Measurements from ENCODE around the gene WFDC8.

The WFDC8 gene

DNA sequence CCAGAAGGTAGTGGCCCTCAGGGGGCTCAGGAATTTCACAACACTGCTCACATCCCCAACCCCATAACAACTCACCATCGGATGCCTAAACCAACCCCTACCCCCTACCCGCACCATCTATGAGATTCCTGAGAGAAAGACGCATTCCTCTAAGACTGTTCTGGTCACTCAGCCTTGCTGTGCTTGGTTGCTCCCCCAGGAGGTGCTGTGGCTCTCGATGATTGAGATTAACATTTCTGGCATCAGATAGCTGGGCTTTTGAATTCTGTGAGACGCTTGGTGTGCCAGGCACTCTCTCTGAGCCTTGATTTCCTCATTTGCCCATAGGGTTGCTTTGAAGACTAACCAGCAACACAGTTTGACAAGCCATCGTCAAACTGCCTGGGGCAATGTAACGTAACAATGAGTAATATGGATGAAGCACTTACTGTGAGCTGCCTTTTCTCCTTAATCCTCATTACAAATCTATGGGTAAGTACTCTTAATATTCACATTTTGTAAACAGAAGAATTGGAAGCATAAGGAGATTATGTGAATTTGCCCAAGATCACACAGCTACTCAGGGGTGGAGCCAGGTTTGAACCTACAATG, 40.8 kb downstream of the WFDC8 start:
- no peak overlapping the region for H2BK15ac ChIP-seq (replicated peaks; ENCODE audit: low read depth)

DNA sequence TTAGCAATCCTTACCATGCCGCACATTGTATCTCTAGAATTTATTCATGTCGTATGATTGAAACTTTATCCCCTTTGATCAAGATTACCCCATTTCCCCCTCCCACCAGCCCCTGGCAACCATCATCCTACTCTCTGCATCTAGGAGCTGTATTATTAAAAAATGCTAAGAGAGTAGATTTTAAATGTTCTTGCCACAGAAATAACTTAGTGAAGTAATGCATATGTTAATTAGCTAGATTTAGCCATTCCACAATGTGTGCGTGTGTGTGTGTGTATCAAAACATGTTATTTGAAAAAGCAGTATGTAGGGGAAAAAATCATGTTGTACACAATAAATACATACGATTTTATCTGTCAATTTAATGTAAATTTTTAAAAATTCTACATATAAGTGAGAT, 51.8 kb downstream of the WFDC8 start:
- H3K4me3 ChIP-seq (ENCODE audit: low read length): no peak overlapping the region
- no peak overlapping the region for H2BK120ac ChIP-seq (ENCODE audit: low read depth, low read length)
- DNase-seq: no peak
- no peaks in the 10 kb centered on the region for H3K36me3 ChIP-seq (ENCODE audit: control insufficient read depth, insufficient read depth, low read length)
- H3K23ac ChIP-seq (ENCODE audit: low read length): no peak overlapping the region
- H3K4me2 ChIP-seq (ENCODE audit: low read length): no peak overlapping the region
- H3K27ac ChIP-seq (ENCODE audit: low read depth, low read length): no peak overlapping the region
- no peak overlapping the region for H3K9ac ChIP-seq (ENCODE audit: low read length)
- H3K18ac ChIP-seq (ENCODE audit: low read length): no peak overlapping the region
- no peaks in the 10 kb centered on the region for H3K79me1 ChIP-seq (ENCODE audit: low read length)
- H4K5ac ChIP-seq (ENCODE audit: low read length): no peak overlapping the region
- no peak overlapping the region for H2AK5ac ChIP-seq (ENCODE audit: low read length)
- H2BK5ac ChIP-seq (ENCODE audit: low read length): no peak overlapping the region
- no peak overlapping the region for H4K8ac ChIP-seq (ENCODE audit: low read depth, low read length)
- WGBS (ENCODE audit: extremely low coverage, insufficient coverage, low lambda C conversion rate): no CpG with 5 or more reads among the region's 4 CpGs
- no peak overlapping the region for H2BK15ac ChIP-seq (replicated peaks; ENCODE audit: low read depth)
- H3K4me1 ChIP-seq (ENCODE audit: control insufficient read depth, low read depth, low read length): no peaks in the 10 kb centered on the region
- H3K79me2 ChIP-seq (ENCODE audit: control insufficient read depth, insufficient read depth, low read length): no peaks in the 10 kb centered on the region
- no peak overlapping the region for H3K56ac ChIP-seq (ENCODE audit: low read length)
- no peaks in the 10 kb centered on the region for H3K27me3 ChIP-seq (ENCODE audit: insufficient read depth, low read length, poor library complexity)
- no peak overlapping the region for H3K4ac ChIP-seq (ENCODE audit: low read depth, low read length)

More for the DNA sequence above, 40.8 kb downstream of the WFDC8 start:
- Histone ChIP-seq H3K18ac (ENCODE audit: low read length) (no peak overlapping the region), H4K8ac (ENCODE audit: low read depth, low read length) (no peak overlapping the region), H3K4me1 (ENCODE audit: control insufficient read depth, low read depth, low read length) (no peaks in the 10 kb centered on the region), H2AK5ac (ENCODE audit: low read length) (no peak overlapping the region), H3K4ac (ENCODE audit: low read depth, low read length) (no peak overlapping the region), H3K79me2 (ENCODE audit: control insufficient read depth, insufficient read depth, low read length) (no peaks in the 10 kb centered on the region), H3K27ac (ENCODE audit: low read depth, low read length) (no peak overlapping the region), H3K79me1 (ENCODE audit: low read length) (no peaks in the 10 kb centered on the region), H2BK5ac (ENCODE audit: low read length) (no peak overlapping the region), H3K9ac (ENCODE audit: low read length) (no peak overlapping the region), H2BK120ac (ENCODE audit: low read depth, low read length) (no peak overlapping the region), H3K4me2 (ENCODE audit: low read length) (no peak overlapping the region), H3K23ac (ENCODE audit: low read length) (no peak overlapping the region), H3K4me3 (ENCODE audit: low read length) (no peak overlapping the region), H3K56ac (ENCODE audit: low read length) (no peak overlapping the region), H4K5ac (ENCODE audit: low read length) (no peak overlapping the region), H3K36me3 (ENCODE audit: control insufficient read depth, insufficient read depth, low read length) (no peaks in the 10 kb centered on the region), H3K27me3 (ENCODE audit: insufficient read depth, low read length, poor library complexity) (no peaks in the 10 kb centered on the region)
- DNase-seq: peak; percentile 79
- WGBS (ENCODE audit: extremely low coverage, insufficient coverage, low lambda C conversion rate): no CpG with 5 or more reads among the region's 7 CpGs

DNA sequence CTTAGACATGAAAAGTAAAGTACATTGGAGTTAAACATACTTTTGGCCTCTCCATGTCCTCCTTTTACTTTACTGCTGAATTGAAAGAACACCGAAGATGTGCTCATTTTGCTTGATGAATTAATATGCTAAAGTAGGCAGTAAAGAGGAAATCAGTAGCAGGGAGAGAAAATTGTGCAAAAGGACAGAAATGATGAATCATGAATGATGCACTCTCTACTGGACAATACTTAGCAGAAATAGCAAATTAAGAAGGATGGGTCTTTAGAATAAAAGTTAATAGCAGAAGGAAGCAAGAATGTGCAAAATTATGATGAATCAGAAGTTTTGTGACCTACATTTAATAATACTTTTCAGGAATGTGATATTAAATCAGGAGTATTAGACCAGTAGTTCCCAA, 55.3 kb downstream of the WFDC8 start:
- no peak for DNase-seq
- H3K4me1 ChIP-seq (ENCODE audit: control insufficient read depth, low read depth, low read length): no peaks in the 10 kb centered on the region
- H3K79me1 ChIP-seq (ENCODE audit: low read length): no peaks in the 10 kb centered on the region
- no peak overlapping the region for H4K5ac ChIP-seq (ENCODE audit: low read length)
- H3K4me3 ChIP-seq (ENCODE audit: low read length): no peak overlapping the region
- no peak overlapping the region for H3K4me2 ChIP-seq (ENCODE audit: low read length)
- no peak overlapping the region for H2BK5ac ChIP-seq (ENCODE audit: low read length)
- H3K4ac ChIP-seq (ENCODE audit: low read depth, low read length): no peak overlapping the region
- no peak overlapping the region for H2BK15ac ChIP-seq (replicated peaks; ENCODE audit: low read depth)
- H4K8ac ChIP-seq (ENCODE audit: low read depth, low read length): no peak overlapping the region
- H3K79me2 ChIP-seq (ENCODE audit: control insufficient read depth, insufficient read depth, low read length): no peaks in the 10 kb centered on the region
- H2AK5ac ChIP-seq (ENCODE audit: low read length): no peak overlapping the region
- no peak overlapping the region for H3K18ac ChIP-seq (ENCODE audit: low read length)
- no CpG with 5 or more reads among the region's 1 CpG for WGBS (ENCODE audit: extremely low coverage, insufficient coverage, low lambda C conversion rate)
- H3K56ac ChIP-seq (ENCODE audit: low read length): no peak overlapping the region
- H3K36me3 ChIP-seq (ENCODE audit: control insufficient read depth, insufficient read depth, low read length): no peaks in the 10 kb centered on the region
- no peak overlapping the region for H3K23ac ChIP-seq (ENCODE audit: low read length)
- no peak overlapping the region for H2BK120ac ChIP-seq (ENCODE audit: low read depth, low read length)
- no peaks in the 10 kb centered on the region for H3K27me3 ChIP-seq (ENCODE audit: insufficient read depth, low read length, poor library complexity)
- no peak overlapping the region for H3K27ac ChIP-seq (ENCODE audit: low read depth, low read length)
- H3K9ac ChIP-seq (ENCODE audit: low read length): no peak overlapping the region

DNA sequence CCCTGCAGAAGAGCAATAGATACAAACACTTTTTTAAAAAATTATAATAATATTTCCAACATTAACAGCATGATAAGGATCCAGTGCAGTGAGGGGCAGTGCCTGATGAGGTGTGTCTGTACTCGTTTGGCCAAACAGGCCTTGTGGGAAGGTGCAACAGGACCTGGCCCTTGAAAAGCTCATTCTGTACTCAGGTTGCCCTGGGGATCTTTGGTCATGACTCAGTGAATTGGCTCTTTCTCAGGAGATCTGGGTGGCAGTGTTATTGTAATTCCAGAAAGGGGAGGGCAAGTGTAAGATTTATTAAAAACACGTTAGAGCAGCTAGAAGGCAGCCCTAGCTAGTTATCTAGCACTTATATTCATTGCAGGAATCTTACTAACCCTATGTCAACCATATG, 60.8 kb downstream of the WFDC8 start:
- Histone ChIP-seq H3K4me1 (ENCODE audit: control insufficient read depth, low read depth, low read length) (no peaks in the 10 kb centered on the region), H3K79me2 (ENCODE audit: control insufficient read depth, insufficient read depth, low read length) (no peaks in the 10 kb centered on the region), H3K27me3 (ENCODE audit: insufficient read depth, low read length, poor library complexity) (no peaks in the 10 kb centered on the region), H3K9ac (ENCODE audit: low read length) (no peak overlapping the region), H4K8ac (ENCODE audit: low read depth, low read length) (no peak overlapping the region), H3K27ac (ENCODE audit: low read depth, low read length) (no peak overlapping the region), H2BK120ac (ENCODE audit: low read depth, low read length) (no peak overlapping the region), H3K79me1 (ENCODE audit: low read length) (no peaks in the 10 kb centered on the region), H2BK15ac (replicated peaks; ENCODE audit: low read depth) (no peak overlapping the region), H3K4me2 (ENCODE audit: low read length) (no peak overlapping the region), H3K23ac (ENCODE audit: low read length) (no peak overlapping the region), H2AK5ac (ENCODE audit: low read length) (no peak overlapping the region), H3K4me3 (ENCODE audit: low read length) (no peak overlapping the region), H2BK5ac (ENCODE audit: low read length) (no peak overlapping the region), H3K56ac (ENCODE audit: low read length) (no peak overlapping the region), H3K36me3 (ENCODE audit: control insufficient read depth, insufficient read depth, low read length) (no peaks in the 10 kb centered on the region), H4K5ac (ENCODE audit: low read length) (no peak overlapping the region), H3K18ac (ENCODE audit: low read length) (no peak overlapping the region), H3K4ac (ENCODE audit: low read depth, low read length) (no peak overlapping the region)
- DNase-seq: peak; percentile 19
- WGBS (ENCODE audit: extremely low coverage, insufficient coverage, low lambda C conversion rate): no CpG with 5 or more reads among the region's 2 CpGs

DNA sequence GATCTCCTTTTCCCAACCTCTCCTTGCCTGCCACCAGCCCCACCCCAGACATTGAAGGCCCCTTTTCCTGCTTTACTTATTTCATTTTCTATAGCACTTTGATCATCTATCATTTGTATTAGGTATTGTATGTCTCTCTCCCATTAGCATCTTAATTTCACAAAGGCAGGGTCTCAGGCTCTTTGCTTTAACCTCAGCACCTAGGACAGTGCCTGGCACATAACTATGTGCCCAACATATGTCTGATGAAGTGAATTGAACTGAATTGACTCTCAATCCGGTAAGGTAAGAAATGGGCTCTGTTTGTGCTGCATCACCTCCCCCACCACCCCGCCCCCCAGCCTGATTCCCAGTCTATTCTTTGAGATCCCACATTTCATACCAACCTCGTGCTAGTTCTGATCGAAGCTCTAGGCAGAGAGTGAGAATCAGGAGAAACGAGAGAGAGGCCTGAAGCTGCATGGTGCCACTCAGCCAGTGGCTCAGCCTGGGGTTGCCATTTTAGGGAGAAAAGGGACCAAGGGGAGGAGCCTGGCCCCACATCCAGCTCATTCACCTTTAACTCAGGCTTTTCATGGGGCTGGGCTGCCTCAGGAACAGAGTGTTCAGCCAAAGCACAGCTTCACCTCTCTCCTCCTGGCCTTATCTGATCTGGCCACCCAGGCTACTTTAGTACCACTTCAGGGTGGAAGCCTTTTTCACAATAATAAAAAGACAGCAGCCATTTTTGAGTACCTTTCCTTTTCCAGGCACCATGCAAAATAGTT, 63.8 kb downstream of the WFDC8 start, which contains the start of gene SPINT3:
Gene SPINT3, minus strand, starts transcription at position 476 of the 767 bp plus-strand sequence. Its CDS starts 14 bp downstream, at position 462.
- Histone ChIP-seq H2AK5ac (ENCODE audit: low read length) (no peak within 1 kb of the TSS), H3K4ac (ENCODE audit: low read depth, low read length) (no peak within 1 kb of the TSS), H3K4me1 (ENCODE audit: control insufficient read depth, low read depth, low read length) (no peaks in the 10 kb centered on the region), H4K8ac (ENCODE audit: low read depth, low read length) (no peak within 1 kb of the TSS), H3K27ac (ENCODE audit: low read depth, low read length) (no peak within 1 kb of the TSS), H3K23ac (ENCODE audit: low read length) (no peak within 1 kb of the TSS), H3K36me3 (ENCODE audit: control insufficient read depth, insufficient read depth, low read length) (no peaks in the 10 kb centered on the region), H3K18ac (ENCODE audit: low read length) (no peak within 1 kb of the TSS), H3K56ac (ENCODE audit: low read length) (no peak within 1 kb of the TSS), H2BK5ac (ENCODE audit: low read length) (no peak within 1 kb of the TSS), H2BK120ac (ENCODE audit: low read depth, low read length) (no peak within 1 kb of the TSS), H3K79me2 (ENCODE audit: control insufficient read depth, insufficient read depth, low read length) (no peaks in the 10 kb centered on the region), H4K5ac (ENCODE audit: low read length) (no peak within 1 kb of the TSS), H2BK15ac (replicated peaks; ENCODE audit: low read depth) (no peak within 1 kb of the TSS), H3K4me2 (ENCODE audit: low read length) (no peak within 1 kb of the TSS), H3K79me1 (ENCODE audit: low read length) (no peaks in the 10 kb centered on the region), H3K9ac (ENCODE audit: low read length) (no peak within 1 kb of the TSS), H3K27me3 (ENCODE audit: insufficient read depth, low read length, poor library complexity) (no peaks in the 10 kb centered on the region), H3K4me3 (ENCODE audit: low read length) (no peak within 1 kb of the TSS)
- DNase-seq: no peak
- no CpG with 5 or more reads among the region's 5 CpGs for WGBS (ENCODE audit: extremely low coverage, insufficient coverage, low lambda C conversion rate)
